ENCODE results near the gene SCYGR1. TPM values are rescaled to one million over a fixed set of nuclear protein-coding genes. Genes with fewer than 3 reads are reported as not detected.
"Not testable (repeated sequence)": the region's sequence is repeated elsewhere in the genome, so short reads cannot be mapped to it uniquely, and the experiment has no call there.

Gene SCYGR1, protein sequence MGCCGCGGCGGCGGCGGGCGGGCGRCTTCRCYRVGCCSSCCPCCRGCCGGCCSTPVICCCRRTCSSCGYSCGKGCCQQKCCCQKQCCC
- polyA plus RNA-seq (2012; ENCODE audit: missing spikeins): not detected

DNA sequence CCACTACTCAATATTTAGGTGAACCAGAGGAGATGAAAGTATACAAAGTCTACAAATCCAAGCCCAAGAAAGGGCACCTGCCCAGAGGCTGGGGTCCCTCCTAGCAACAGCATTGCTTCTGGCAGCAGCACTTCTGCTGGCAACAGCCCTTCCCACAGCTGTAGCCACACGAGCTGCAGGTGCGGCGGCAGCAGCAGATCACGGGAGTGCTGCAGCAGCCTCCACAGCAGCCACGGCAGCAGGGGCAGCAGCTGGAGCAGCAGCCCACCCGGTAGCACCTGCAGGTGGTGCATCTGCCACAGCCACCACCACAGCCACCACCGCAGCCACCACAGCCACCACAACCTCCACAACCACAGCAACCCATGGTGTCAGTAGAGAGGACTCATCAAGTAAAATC lies at the start of gene SCYGR1:
SCYGR1 (minus strand) TSS at position 367 of the 400 bp plus-strand sequence; CDS start at position 367, 0 bp downstream.
- DNase-seq (ENCODE audit: insufficient read length); FAIRE-seq: not testable (repeated sequence)

DNA sequence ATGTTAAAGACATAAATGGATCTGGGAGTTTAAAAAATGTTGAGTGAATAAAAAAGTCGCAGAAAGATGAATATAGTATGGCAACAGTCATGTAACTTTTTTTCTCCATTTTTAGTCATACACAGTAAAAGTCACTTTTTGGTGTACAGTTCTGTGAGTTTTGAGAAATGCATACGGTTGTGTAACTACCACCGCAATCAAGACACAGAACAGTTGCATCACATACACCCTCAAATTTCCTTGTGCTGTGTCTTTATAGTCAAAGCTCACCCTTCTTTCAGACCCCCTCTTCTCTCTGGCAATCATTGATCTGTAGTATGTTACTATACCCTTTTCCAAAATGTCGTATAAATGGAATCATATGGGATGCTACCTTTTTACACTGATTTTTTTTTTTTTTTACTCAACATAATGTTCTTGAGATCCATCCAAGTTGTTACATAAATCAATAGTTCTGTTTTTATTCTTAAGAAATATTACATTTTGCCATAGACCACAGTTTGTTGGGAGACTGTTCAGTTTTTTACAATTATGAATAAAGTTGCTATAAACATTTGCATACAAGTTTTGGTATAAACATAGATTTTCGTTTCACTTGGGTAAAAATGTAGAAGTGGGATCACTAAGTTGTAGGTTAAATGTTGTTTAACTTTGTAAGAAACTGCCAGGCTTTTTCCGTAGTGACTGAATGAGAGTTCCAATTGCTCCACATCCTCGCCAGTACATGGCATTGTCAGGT lies 48.9 kb upstream of the SCYGR1 start:
- FAIRE-seq: no peak
- no peak for TF ChIP-seq POLR2A (IDR thresholded peaks at IDR 0.05; ENCODE audit: low read depth, low read length)
- TF ChIP-seq POLR2AphosphoS5 (IDR thresholded peaks at IDR 0.05; ENCODE audit: low read depth, low read length): no peak
- no peak for DNase-seq (ENCODE audit: insufficient read length)

DNA sequence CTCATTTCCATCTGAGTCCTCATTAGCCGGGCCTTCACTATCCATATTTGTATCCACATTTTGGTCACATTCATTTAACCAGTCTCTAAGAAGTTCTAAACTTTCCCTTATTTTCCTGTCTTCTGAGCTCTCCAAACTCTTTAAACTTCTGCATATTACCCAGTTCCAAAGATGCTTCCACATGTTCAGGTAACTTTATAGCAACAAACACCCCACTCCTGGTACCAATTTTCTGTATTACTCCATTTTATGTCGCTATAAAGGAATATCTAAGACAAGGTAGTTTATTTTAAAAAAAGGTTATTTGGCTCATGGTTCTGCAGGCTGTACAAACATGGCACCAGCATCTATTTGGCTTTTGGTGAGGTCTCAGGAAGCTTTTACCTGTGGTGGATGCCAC lies 45.4 kb upstream of the SCYGR1 start:
- DNase-seq (ENCODE audit: insufficient read length): no peak
- FAIRE-seq: no peak
- TF ChIP-seq POLR2AphosphoS5 (IDR thresholded peaks at IDR 0.05; ENCODE audit: low read depth, low read length): no peak

DNA sequence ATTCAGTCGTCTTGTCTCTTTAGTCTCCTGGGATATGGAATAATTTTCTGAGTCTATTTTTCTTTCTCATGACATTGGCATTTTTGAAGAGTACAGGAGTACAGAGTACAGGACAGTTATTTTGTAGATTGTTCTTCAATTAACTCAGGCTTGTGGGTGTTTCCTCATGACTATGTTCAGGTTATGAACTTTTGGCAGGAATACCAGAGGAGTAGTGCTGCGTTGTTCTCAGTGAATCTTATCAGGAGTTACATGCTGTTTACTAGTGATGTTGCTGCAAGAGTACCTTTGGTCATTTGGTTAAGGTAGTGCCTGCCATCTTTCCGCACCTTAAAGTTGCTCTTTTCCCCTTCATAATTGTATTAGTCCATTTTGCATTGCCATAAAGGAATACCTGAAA lies 42.9 kb upstream of the SCYGR1 start:
- no peak for DNase-seq (ENCODE audit: insufficient read length)

DNA sequence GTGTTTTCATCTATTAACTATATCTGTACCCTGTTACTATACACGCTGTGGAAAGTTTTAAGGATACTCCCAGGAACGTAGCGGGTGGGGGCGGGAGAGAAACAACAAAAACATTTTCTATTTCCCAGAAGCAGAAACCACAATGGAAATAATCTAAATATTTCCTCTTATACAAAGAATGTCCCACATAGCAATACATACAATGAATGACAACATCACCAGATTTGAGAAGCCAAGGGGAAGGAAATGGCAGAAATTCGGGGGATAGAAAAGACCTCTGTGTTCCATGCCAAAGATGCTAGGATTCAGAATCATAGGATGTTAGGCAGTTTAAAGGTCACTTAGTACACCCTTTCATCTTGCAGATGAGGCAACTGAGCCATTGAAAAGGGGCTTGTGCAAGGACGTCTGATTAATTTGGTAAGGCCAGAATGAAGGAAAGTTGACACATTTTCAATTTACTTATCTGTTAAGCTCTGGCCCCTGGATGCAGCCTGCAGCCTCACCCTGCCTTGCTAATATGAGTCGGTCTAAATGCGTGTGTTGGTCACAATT lies 41.1 kb upstream of the SCYGR1 start:
- DNase-seq (ENCODE audit: insufficient read length) (no peak), FAIRE-seq (no peak)
- TF ChIP-seq POLR2A (IDR thresholded peaks at IDR 0.05; ENCODE audit: low read depth, low read length) (no peak), POLR2AphosphoS5 (IDR thresholded peaks at IDR 0.05; ENCODE audit: low read depth, low read length) (no peak), TAF1 (IDR thresholded peaks at IDR 0.05; ENCODE audit: borderline replicate concordance, low read depth, low read length) (no peak)

More for the DNA sequence above, 42.9 kb upstream of the SCYGR1 start:
- FAIRE-seq: no peak
- TF ChIP-seq TAF1 (IDR thresholded peaks at IDR 0.05; ENCODE audit: borderline replicate concordance, low read depth, low read length) (no peak), POLR2A (IDR thresholded peaks at IDR 0.05; ENCODE audit: low read depth, low read length) (no peak), POLR2AphosphoS5 (IDR thresholded peaks at IDR 0.05; ENCODE audit: low read depth, low read length) (no peak)

DNA sequence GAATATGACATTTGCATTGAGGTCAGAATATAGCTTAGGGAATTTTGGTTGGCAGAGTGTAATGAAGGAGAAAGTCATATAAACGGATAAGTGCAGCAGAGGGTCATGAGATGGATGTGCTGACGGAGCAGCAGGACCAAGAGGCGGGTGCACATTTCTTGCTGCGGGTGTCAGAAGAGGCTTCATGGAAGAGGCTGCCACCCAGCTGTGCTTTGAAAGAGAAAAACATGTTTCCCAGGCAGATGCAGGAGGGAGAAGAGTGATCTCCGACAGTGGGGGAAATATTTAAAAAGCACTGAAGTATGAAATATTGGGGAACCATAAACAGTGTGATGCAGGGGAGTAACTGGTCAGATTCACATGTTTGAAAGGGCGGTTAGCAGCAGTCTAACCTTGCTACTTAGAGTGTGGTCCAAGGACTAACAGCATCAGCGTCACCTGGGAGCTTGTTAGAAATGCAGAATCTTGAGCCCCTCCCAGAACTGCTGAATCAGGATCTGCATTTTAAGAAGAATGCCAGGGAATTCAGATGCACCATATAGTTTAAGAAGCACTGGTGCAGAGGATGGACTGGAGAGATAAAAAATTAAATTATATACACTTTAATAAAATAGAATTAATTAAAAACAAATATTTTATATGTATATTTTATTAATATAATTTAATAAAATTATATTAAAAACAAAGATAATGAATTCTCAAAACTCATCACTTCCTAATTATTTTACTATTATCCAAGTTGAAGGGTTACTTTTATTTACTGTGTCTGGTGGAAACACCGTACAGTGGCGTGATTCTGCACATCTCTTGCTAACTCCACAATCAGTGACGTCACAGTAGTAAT lies 36.1 kb upstream of the SCYGR1 start:
- FAIRE-seq: no peak
- DNase-seq (ENCODE audit: insufficient read length): no peak
- no peak for TF ChIP-seq POLR2AphosphoS5 (IDR thresholded peaks at IDR 0.05; ENCODE audit: low read depth, low read length)
- TF ChIP-seq TAF1 (IDR thresholded peaks at IDR 0.05; ENCODE audit: borderline replicate concordance, low read depth, low read length): no peak
- no peak for TF ChIP-seq POLR2A (IDR thresholded peaks at IDR 0.05; ENCODE audit: low read depth, low read length)

DNA sequence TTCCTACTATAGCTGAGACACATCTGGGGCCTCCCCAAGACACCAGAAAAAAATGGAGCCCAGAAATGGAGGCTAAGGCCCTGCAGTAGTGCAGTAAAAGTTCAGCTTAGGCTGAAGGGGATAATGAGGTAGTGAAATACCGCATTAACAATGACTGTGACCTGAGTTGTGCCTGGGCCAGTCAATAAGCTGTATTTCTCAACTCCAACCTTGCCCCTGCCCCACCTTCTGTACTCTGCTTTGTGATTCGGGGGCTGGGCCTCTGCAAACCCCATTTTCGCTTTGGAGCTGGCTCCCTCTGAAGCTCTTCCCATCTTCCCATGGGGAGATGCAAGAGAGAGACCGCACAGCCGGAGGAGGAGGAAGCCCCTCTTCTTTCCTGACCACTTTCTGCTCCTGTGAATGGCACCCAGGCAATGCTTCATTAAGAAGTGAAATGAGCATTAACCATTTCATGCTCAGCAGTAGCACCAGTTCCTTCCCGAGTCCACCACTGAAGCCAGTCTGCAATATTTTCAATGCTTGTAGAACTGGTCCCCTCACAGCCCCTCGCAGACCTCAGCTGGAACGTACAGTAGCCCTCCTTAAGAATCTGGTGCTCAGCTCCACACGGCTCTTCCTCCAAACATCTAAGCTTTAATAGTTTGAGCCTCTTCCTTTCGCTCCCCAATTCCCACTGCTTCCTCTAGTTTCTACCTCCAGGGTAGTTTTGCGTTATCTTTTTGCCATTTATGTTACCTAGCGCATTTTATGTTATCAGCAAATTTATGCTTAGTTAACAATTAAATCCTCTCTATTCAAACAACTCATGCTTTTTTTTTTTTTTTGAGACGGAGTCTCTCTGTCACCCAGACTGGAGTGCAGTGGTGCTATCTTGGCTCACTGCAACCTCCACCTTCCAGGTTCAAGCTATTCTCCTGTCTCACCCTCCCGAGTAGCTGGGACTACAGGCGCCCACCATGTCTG lies 32.6 kb upstream of the SCYGR1 start:
- DNase-seq (ENCODE audit: insufficient read length): no peak
- FAIRE-seq: no peak
- no peak for TF ChIP-seq TAF1 (IDR thresholded peaks at IDR 0.05; ENCODE audit: borderline replicate concordance, low read depth, low read length)
- TF ChIP-seq POLR2A (IDR thresholded peaks at IDR 0.05; ENCODE audit: low read depth, low read length): no peak
- no peak for TF ChIP-seq POLR2AphosphoS5 (IDR thresholded peaks at IDR 0.05; ENCODE audit: low read depth, low read length)

DNA sequence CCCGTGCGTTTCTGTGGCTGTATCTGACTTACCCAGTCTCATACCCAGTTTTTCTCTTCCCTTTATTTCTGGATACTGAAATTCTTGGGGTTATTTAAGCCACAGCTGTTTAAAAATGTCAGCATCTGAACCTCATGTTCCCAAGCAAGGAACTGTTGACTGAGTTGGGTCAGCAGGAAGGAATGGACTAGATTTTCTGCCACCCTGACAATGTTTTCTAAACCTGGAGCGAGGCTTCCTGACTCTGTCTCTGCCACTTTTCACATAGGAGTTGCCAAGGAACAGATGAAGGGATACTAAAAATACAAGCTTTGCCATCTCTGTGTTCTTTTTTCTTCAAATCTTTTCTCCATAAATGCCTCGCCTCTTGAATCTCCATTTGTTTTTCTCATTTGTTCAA lies 29.0 kb upstream of the SCYGR1 start:
- no peak for DNase-seq (ENCODE audit: insufficient read length)
- FAIRE-seq: no peak
- no peak for TF ChIP-seq TAF1 (IDR thresholded peaks at IDR 0.05; ENCODE audit: borderline replicate concordance, low read depth, low read length)
- no peak for TF ChIP-seq POLR2A (IDR thresholded peaks at IDR 0.05; ENCODE audit: low read depth, low read length)
- no peak for TF ChIP-seq POLR2AphosphoS5 (IDR thresholded peaks at IDR 0.05; ENCODE audit: low read depth, low read length)

DNA sequence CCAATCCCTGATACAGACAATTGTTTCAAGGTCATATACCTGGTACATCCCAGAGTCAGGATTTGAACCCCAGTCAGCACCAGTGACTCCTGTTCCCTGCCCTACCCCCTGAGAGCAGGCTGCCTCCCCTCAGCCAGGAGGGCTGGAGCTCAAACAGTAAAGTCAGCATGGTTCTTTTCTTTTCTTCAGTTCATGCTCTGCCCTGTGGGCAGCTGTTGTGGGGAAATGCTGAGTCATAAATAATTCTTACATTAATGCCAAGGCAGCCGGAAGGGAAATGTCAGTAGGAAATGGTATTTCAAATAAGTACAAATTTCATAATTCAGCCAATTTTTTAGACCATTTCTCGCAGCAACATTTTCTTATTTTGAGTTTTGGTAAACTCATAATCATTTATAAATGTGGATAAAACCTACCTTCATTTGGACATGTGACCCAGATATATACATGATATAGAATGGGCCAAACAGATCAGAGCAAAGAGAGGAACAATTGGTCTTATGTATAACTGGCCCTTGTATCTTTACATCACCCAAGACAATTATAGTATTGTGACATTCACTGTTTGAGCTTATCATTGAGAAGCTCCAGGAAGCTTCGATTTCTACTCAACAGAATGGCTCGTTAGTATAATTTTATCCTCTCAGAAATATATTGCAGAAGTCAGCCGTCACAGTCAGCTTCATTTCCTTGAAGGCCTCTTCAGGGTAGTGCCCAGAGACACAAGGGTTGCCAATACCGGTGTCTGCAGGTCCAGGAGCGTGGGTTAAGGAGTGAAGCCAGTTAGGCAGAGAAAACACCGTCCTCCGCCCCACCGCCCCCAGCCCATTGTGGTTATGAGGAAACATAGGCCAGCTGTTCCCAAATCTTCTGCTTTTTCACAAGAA lies 28.0 kb upstream of the SCYGR1 start:
- TF ChIP-seq POLR2A (IDR thresholded peaks at IDR 0.05; ENCODE audit: low read depth, low read length) (no peak), TAF1 (IDR thresholded peaks at IDR 0.05; ENCODE audit: borderline replicate concordance, low read depth, low read length) (no peak)
- FAIRE-seq (peak; percentile 70), DNase-seq (ENCODE audit: insufficient read length) (no peak)

DNA sequence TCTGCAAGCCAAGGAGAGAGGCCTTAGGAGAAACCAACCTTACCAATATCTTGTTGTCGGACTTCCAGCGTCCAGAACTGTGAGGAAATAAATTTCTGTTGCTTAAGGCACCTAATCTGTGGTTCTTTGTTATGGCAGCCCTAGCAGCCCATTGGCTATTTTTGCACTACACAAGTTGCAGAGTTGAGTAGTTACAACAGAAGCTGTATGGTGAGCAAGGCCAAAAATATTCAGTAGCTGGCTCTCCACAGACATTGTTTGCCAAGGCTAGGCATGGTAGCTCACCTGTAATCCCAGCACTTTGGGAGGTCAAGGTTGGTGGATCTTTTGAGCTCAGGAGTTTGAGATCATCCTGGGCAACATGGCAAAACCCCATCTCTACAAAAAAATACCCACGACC lies 27.1 kb upstream of the SCYGR1 start:
- peak; percentile 27 for FAIRE-seq
- no peak for DNase-seq (ENCODE audit: insufficient read length)
- TF ChIP-seq POLR2AphosphoS5 (IDR thresholded peaks at IDR 0.05; ENCODE audit: low read depth, low read length) (no peak), POLR2A (IDR thresholded peaks at IDR 0.05; ENCODE audit: low read depth, low read length) (no peak), TAF1 (IDR thresholded peaks at IDR 0.05; ENCODE audit: borderline replicate concordance, low read depth, low read length) (no peak)
